Astrocyte (in vitro differentiated cells and primary cell): ENCODE measurements around the gene LIMK1.

ENCODE experiments used
- EZH2 ChIP-seq: IDR thresholded peaks from 2 replicates; pipeline ENCODE4 v1.6.1; 2012; ENCODE audit warnings: mild to moderate bottlenecking, low read length, inconsistent platforms; ENCODE audit not compliant: insufficient read depth
- TF ChIP-seq, protein P1 (sequence below): IDR thresholded peaks from 2 replicates; pipeline ENCODE4 v1.5.1; 2011; ENCODE audit warnings: low read depth, mild to moderate bottlenecking, inconsistent platforms, low read length, moderate library complexity; ENCODE audit not compliant: insufficient read depth

DNA sequence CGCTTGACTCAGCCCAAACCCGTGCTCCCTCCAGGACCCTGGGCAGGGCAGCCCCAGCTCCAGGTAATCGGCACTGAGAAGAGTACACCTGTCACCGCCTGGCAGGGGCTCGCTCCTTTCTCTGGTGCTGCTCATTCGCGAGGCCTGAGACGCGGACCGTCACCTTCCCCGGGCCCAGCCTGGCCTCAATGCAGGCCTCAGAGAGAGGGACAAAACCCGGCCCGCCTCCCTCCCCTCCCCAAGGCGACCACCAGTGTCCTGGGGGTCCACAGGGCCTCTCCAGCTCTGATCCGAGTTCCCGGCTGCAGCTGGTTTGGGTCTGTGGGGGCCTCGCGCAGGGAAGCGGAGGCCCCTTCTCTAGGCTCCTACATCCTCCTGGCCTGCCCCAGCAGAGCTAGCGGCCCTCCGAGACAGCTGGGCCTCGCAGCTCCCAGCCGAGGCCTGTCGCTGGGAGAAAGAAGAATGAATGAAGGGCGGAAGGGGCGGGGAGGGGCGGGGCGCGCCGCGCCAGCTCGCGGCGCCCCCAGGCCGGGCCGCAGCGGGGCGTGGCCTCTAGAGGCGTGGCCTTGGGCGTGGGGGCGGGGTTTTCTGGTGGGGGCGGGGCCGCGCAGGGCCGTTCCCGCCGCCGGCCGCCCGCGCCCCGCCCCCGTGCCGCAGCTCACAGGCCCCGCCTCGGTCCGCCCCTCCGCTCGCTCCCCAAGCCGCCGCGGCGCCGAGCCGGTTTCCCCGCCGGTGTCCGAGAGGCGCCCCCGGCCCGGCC lies at the start of gene LIMK1:
- TF ChIP-seq, protein P1, sequence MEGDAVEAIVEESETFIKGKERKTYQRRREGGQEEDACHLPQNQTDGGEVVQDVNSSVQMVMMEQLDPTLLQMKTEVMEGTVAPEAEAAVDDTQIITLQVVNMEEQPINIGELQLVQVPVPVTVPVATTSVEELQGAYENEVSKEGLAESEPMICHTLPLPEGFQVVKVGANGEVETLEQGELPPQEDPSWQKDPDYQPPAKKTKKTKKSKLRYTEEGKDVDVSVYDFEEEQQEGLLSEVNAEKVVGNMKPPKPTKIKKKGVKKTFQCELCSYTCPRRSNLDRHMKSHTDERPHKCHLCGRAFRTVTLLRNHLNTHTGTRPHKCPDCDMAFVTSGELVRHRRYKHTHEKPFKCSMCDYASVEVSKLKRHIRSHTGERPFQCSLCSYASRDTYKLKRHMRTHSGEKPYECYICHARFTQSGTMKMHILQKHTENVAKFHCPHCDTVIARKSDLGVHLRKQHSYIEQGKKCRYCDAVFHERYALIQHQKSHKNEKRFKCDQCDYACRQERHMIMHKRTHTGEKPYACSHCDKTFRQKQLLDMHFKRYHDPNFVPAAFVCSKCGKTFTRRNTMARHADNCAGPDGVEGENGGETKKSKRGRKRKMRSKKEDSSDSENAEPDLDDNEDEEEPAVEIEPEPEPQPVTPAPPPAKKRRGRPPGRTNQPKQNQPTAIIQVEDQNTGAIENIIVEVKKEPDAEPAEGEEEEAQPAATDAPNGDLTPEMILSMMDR: no peak
- no peak for TF ChIP-seq EZH2
